GM23338 (cell line): ENCODE measurements around the gene NAPA. TPM values are rescaled to one million over a fixed set of nuclear protein-coding genes. Genes with fewer than 3 reads are reported as not detected.
A peak's percentile ranks its signal among the peaks of the same experiment; 100 is the strongest.

Experiments
- ATAC-seq: fragments of 200-7000 bp; cut with Tn5 transposase; 3 replicates; pipeline ENCODE4 v1.9.1; 2020
- DNase-seq: peaks from one replicate; pipeline ENCODE4 v3.0.0-alpha.2; 2015; ENCODE audit warnings: low spot score
- H2AFZ ChIP-seq: fragments of 200-600 bp; sonication (generic); 2 replicates; pipeline ENCODE4 v1.8.0; 2016; ENCODE audit warnings: antibody characterized with exemption, mild to moderate bottlenecking, moderate library complexity
- H3F3A ChIP-seq: fragments of 200-600 bp; sonication (generic); replicated peaks from 2 replicates; pipeline ENCODE4 v1.8.0; 2017; ENCODE audit warnings: antibody characterized with exemption, mixed run types, low read depth
- H3K27ac ChIP-seq: fragments of 200-600 bp; sonication (generic); 2 replicates; pipeline ENCODE4 v1.6.1; 2016; ENCODE audit warnings: low read depth
- H3K27me3 ChIP-seq: fragments of 200-600 bp; sonication (generic); 2 replicates; pipeline ENCODE4 v1.8.0; 2016; ENCODE audit warnings: mild to moderate bottlenecking, mixed run types, moderate library complexity; ENCODE audit not compliant: insufficient read depth
- H3K36me3 ChIP-seq: fragments of 200-600 bp; sonication (generic); 2 replicates; pipeline ENCODE4 v1.8.0; 2016; ENCODE audit warnings: mild to moderate bottlenecking; ENCODE audit not compliant: insufficient read depth
- H3K4me1 ChIP-seq: fragments of 200-600 bp; sonication (generic); 2 replicates; pipeline ENCODE4 v1.8.0; 2016; ENCODE audit warnings: mild to moderate bottlenecking, moderate library complexity; ENCODE audit not compliant: insufficient read depth
- H3K4me2 ChIP-seq: fragments of 200-600 bp; sonication (generic); 2 replicates; pipeline ENCODE4 v1.7.1; 2017; ENCODE audit warnings: mixed run types
- H3K4me3 ChIP-seq: fragments of 200-600 bp; sonication (generic); 2 replicates; pipeline ENCODE4 v1.6.1; 2016; ENCODE audit warnings: mixed run types
- H3K79me2 ChIP-seq: fragments of 200-600 bp; sonication (generic); replicated peaks from 2 replicates; pipeline ENCODE4 v1.8.0; 2017; ENCODE audit warnings: mild to moderate bottlenecking; ENCODE audit not compliant: insufficient read depth
- H3K9me2 ChIP-seq: fragments of 200-600 bp; sonication (generic); 2 replicates; pipeline ENCODE4 v1.8.0; 2017; ENCODE audit not compliant: insufficient read depth
- H4K20me1 ChIP-seq: fragments of 200-600 bp; sonication (generic); replicated peaks from 2 replicates; pipeline ENCODE4 v1.8.0; 2017; ENCODE audit warnings: mild to moderate bottlenecking; ENCODE audit not compliant: insufficient read depth
- H3K27ac Mint-ChIP-seq: 2 replicates; pipeline ENCODE4 v1.8.0; 2020; ENCODE audit warnings: inconsistent platforms, mild to moderate bottlenecking, moderate library complexity, mixed read lengths
- H3K27me3 Mint-ChIP-seq: 3 replicates; pipeline ENCODE4 v1.8.0; 2022; ENCODE audit warnings: low read depth, mild to moderate bottlenecking, moderate library complexity, mixed read lengths, inconsistent platforms; ENCODE audit not compliant: insufficient read depth, poor library complexity
- H3K36me3 Mint-ChIP-seq: 3 replicates; pipeline ENCODE4 v1.8.0; 2021; ENCODE audit warnings: low read depth, mild to moderate bottlenecking, inconsistent platforms, moderate library complexity, mixed read lengths
- H3K4me1 Mint-ChIP-seq: 3 replicates; pipeline ENCODE4 v1.8.0; 2020; ENCODE audit warnings: mild to moderate bottlenecking, inconsistent platforms, mixed read lengths
- H3K4me3 Mint-ChIP-seq: 3 replicates; pipeline ENCODE4 v1.8.0; 2021; ENCODE audit warnings: moderate library complexity, mild to moderate bottlenecking, inconsistent platforms, mixed read lengths
- H3K9me3 Mint-ChIP-seq: 3 replicates; pipeline ENCODE4 v1.8.0; 2020; ENCODE audit warnings: moderate library complexity, mild to moderate bottlenecking, inconsistent platforms, mixed read lengths
- CREB1 ChIP-seq: fragments of 250-450 bp; sonication (Bioruptor Pico); IDR thresholded peaks from 2 replicates; pipeline ENCODE4 v1.5.0; 2020; ENCODE audit warnings: low read depth, mild to moderate bottlenecking, moderate library complexity
- EZH2 ChIP-seq: fragments of 200-600 bp; sonication (generic); IDR thresholded peaks from one replicate; pipeline ENCODE4 v1.8.0; 2017; ENCODE audit warnings: antibody characterized with exemption, mild to moderate bottlenecking, low read depth; ENCODE audit not compliant: unreplicated experiment
- EZH2phosphoT487 ChIP-seq: fragments of 200-600 bp; sonication (generic); IDR thresholded peaks from one replicate; pipeline ENCODE4 v1.8.1; 2018; ENCODE audit warnings: antibody characterized with exemption; ENCODE audit not compliant: unreplicated experiment
- POLR2AphosphoS5 ChIP-seq: IDR thresholded peaks from 2 replicates; pipeline ENCODE4 v1.6.1; 2016; ENCODE audit warnings: antibody characterized with exemption, low read depth
- ZNF331 ChIP-seq: fragments of 250-450 bp; sonication (Bioruptor Pico); IDR thresholded peaks from 2 replicates; pipeline ENCODE4 v1.5.0; 2020; ENCODE audit warnings: low read depth, mild to moderate bottlenecking, moderate library complexity
- polyA plus RNA-seq: library from polyadenylated mRNA; unstranded; fragments of >200 nt; fragmentation: Nextera tagmentation; extraction: Ambion mirVana; gene quantifications from 2 replicates; pipeline ENCODE4 v1.2.1, GENCODE V29; 2016
- total RNA-seq: library from RNA; depleted of rRNA; stranded (reverse); fragments of >200 nt; shearing (Covaris generic); gene quantifications from 2 replicates; pipeline ENCODE4 v1.2.3, GENCODE V29; 2014
- TF ChIP-seq, protein P1 (sequence below): IDR thresholded peaks from one replicate; pipeline ENCODE4 v1.6.1; 2018; ENCODE audit warnings: antibody characterized with exemption; ENCODE audit not compliant: unreplicated experiment
- TF ChIP-seq, protein P2 (sequence below): fragments of 250-450 bp; sonication (Bioruptor Pico); IDR thresholded peaks from 2 replicates; pipeline ENCODE4 v1.5.0; 2020; ENCODE audit warnings: mild to moderate bottlenecking, moderate library complexity

Gene NAPA
- total and polyA plus RNA-seq, 2 experiments from 2014 or later = 52.0 to 72.1 TPM

DNA sequence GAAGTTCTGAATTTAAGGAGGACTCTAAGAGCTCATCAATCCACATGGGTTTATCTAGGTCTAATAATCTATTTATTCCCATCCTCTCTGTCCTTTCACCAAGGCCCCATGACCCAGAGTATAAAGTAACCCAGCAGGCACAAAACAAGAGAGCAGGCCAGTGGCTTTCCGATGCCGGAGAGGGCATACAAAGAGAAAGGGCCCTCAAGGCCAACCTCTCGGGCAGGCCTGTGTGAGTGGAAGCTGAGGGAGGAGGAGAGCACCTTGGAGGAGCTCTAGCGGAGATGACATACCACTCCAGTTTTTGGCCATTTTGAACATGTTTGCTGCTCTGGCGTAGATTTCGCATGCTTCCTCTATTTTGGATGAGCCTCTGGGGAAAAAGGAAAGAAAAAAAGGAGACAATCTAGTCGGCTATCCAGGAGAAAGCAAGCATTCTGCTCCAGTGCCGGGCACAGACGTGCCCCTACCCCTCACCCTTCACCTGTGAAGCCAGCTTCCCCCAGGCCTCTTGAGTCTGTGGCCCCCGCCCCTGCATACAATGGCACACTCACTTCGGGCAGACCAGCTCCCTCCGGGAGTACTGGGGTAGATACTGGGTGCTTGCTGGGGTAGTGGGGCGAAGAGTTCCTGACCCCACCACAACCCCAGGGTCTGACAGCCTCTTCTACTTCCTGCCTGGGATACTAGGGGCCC is 11.6 kb downstream of the NAPA start (continued):
- no peak for TF ChIP-seq CREB1
- TF ChIP-seq, protein P1, sequence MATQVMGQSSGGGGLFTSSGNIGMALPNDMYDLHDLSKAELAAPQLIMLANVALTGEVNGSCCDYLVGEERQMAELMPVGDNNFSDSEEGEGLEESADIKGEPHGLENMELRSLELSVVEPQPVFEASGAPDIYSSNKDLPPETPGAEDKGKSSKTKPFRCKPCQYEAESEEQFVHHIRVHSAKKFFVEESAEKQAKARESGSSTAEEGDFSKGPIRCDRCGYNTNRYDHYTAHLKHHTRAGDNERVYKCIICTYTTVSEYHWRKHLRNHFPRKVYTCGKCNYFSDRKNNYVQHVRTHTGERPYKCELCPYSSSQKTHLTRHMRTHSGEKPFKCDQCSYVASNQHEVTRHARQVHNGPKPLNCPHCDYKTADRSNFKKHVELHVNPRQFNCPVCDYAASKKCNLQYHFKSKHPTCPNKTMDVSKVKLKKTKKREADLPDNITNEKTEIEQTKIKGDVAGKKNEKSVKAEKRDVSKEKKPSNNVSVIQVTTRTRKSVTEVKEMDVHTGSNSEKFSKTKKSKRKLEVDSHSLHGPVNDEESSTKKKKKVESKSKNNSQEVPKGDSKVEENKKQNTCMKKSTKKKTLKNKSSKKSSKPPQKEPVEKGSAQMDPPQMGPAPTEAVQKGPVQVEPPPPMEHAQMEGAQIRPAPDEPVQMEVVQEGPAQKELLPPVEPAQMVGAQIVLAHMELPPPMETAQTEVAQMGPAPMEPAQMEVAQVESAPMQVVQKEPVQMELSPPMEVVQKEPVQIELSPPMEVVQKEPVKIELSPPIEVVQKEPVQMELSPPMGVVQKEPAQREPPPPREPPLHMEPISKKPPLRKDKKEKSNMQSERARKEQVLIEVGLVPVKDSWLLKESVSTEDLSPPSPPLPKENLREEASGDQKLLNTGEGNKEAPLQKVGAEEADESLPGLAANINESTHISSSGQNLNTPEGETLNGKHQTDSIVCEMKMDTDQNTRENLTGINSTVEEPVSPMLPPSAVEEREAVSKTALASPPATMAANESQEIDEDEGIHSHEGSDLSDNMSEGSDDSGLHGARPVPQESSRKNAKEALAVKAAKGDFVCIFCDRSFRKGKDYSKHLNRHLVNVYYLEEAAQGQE = no peak

DNA sequence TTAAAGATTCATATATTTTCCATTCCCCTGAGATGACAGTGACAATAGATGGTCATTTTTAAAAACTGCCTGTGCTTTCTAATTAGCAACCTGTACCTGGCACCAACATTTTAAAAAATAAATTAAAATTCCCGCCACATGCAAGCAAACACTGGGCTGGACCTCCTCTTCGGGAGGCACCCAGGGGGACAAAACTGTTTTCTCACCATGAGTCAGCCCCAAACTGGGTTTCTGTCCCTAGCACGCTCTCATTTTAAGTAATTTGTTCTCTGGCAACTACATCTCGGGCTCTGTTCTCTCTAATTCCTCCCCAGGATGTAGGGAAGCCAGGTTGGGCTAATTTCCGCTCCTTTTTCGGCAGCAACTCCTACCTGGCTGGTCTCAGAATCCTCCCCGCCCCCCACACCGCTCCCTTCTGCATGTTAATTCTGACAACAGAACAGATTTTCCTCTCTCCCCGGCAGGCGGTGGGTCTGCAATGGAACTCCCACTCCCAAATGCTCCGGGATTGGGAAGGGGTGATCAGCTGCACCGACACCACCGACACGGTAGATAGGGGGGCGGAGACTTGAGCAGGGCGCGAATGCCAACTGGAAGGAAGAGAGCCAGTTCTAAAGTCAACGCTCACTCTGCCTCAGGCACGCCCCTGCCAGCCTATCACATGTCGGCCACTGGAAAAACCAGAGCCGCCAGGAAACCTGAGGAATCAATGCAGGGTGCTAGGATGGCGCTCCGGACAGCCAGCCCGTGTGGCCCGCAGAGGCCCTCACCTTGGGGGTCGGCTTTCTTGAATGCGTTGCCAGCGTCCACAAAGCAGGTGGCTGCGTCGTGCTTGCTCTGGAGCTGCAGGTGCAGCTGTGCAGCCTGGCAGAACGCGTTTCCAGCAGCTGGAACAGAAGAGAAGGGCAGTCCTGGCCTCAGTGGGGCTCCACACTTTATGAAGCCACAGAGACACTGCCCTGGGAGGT is 14.7 kb downstream of the NAPA start:
- peaks cover 19% of the 10 kb centered on the region for H3K27me3 Mint-ChIP-seq
- H3K4me2 ChIP-seq = peak overlapping the region; percentile 46
- ATAC-seq (peak; percentile 62), DNase-seq (peak; percentile 71)
- no peaks in the 10 kb centered on the region for H3K9me2 ChIP-seq
- peak overlapping the region; percentile 39; the same call in 1 of the 2 replicates for H3K4me3 ChIP-seq
- TF ChIP-seq CREB1 (0 out of 2 replicates have a peak, but pooled peaks have one; percentile 8), POLR2AphosphoS5 (no peak)
- peaks cover 27% of the 10 kb centered on the region for H3K4me1 Mint-ChIP-seq
- H3K27me3 ChIP-seq = no peaks in the 10 kb centered on the region
- 0 out of 2 replicates have a peak, but pooled peaks cover 3% of the 10 kb centered on the region for H3F3A ChIP-seq
- peaks cover 14% of the 10 kb centered on the region for H3K4me1 ChIP-seq
- H3K36me3 Mint-ChIP-seq = peaks cover 14% of the 10 kb centered on the region; the same call in 2 of the 3 replicates
- H4K20me1 ChIP-seq = 0 out of 2 replicates have a peak, but pooled peaks cover 2% of the 10 kb centered on the region
- 0 out of 2 replicates have a peak, but pooled peaks cover 8% of the 10 kb centered on the region for H3K79me2 ChIP-seq
- H3K4me3 Mint-ChIP-seq = peak overlapping the region; percentile 62
- no peaks in the 10 kb centered on the region for H3K9me3 Mint-ChIP-seq
- no peaks in the 10 kb centered on the region for H3K36me3 ChIP-seq
- H3K27ac Mint-ChIP-seq = peak overlapping the region; percentile 96
- peak overlapping the region; percentile 50 for H3K27ac ChIP-seq
- H2AFZ ChIP-seq = no peak overlapping the region

DNA sequence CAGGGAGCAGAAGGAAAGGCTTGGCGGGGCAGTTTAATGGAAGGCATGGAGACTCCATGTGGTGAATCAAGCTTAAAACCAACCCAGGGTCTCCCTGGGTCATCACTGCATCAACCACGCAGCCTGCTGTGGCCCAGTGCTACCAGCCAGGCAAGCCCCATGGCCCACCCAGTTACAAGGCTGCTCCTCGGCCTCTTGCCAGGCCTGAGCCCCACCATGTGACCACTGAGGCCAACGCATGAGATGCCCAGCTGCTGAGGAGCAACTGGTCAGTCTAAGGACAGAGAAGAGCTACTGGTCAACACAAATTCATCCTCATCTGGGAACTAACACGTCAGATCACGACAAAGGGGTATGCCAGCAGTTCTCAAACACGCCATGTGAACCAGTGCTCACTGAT is 15.5 kb downstream of the NAPA start:
- Mint-ChIP-seq H3K4me3 (no peak overlapping the region), H3K36me3 (peaks cover 14% of the 10 kb centered on the region; the same call in 2 of the 3 replicates), H3K27me3 (peaks cover 19% of the 10 kb centered on the region), H3K27ac (peak overlapping the region; percentile 96), H3K4me1 (peaks cover 27% of the 10 kb centered on the region), H3K9me3 (no peaks in the 10 kb centered on the region)
- Histone ChIP-seq H3F3A (0 out of 2 replicates have a peak, but pooled peaks cover 3% of the 10 kb centered on the region), H3K79me2 (0 out of 2 replicates have a peak, but pooled peaks cover 4% of the 10 kb centered on the region), H3K36me3 (no peaks in the 10 kb centered on the region), H4K20me1 (no peaks in the 10 kb centered on the region), H3K9me2 (no peaks in the 10 kb centered on the region), H3K4me2 (peak overlapping the region; percentile 46), H3K4me1 (peaks cover 14% of the 10 kb centered on the region), H3K27me3 (no peaks in the 10 kb centered on the region), H3K27ac (peak overlapping the region; percentile 50), H2AFZ (no peak overlapping the region), H3K4me3 (no peak overlapping the region)
- no peak for ATAC-seq
- DNase-seq = no peak
- TF ChIP-seq EZH2phosphoT487 (no peak), EZH2 (no peak), ZNF331 (CRISPR knock-in tag) (no peak)
- TF ChIP-seq, protein P2, sequence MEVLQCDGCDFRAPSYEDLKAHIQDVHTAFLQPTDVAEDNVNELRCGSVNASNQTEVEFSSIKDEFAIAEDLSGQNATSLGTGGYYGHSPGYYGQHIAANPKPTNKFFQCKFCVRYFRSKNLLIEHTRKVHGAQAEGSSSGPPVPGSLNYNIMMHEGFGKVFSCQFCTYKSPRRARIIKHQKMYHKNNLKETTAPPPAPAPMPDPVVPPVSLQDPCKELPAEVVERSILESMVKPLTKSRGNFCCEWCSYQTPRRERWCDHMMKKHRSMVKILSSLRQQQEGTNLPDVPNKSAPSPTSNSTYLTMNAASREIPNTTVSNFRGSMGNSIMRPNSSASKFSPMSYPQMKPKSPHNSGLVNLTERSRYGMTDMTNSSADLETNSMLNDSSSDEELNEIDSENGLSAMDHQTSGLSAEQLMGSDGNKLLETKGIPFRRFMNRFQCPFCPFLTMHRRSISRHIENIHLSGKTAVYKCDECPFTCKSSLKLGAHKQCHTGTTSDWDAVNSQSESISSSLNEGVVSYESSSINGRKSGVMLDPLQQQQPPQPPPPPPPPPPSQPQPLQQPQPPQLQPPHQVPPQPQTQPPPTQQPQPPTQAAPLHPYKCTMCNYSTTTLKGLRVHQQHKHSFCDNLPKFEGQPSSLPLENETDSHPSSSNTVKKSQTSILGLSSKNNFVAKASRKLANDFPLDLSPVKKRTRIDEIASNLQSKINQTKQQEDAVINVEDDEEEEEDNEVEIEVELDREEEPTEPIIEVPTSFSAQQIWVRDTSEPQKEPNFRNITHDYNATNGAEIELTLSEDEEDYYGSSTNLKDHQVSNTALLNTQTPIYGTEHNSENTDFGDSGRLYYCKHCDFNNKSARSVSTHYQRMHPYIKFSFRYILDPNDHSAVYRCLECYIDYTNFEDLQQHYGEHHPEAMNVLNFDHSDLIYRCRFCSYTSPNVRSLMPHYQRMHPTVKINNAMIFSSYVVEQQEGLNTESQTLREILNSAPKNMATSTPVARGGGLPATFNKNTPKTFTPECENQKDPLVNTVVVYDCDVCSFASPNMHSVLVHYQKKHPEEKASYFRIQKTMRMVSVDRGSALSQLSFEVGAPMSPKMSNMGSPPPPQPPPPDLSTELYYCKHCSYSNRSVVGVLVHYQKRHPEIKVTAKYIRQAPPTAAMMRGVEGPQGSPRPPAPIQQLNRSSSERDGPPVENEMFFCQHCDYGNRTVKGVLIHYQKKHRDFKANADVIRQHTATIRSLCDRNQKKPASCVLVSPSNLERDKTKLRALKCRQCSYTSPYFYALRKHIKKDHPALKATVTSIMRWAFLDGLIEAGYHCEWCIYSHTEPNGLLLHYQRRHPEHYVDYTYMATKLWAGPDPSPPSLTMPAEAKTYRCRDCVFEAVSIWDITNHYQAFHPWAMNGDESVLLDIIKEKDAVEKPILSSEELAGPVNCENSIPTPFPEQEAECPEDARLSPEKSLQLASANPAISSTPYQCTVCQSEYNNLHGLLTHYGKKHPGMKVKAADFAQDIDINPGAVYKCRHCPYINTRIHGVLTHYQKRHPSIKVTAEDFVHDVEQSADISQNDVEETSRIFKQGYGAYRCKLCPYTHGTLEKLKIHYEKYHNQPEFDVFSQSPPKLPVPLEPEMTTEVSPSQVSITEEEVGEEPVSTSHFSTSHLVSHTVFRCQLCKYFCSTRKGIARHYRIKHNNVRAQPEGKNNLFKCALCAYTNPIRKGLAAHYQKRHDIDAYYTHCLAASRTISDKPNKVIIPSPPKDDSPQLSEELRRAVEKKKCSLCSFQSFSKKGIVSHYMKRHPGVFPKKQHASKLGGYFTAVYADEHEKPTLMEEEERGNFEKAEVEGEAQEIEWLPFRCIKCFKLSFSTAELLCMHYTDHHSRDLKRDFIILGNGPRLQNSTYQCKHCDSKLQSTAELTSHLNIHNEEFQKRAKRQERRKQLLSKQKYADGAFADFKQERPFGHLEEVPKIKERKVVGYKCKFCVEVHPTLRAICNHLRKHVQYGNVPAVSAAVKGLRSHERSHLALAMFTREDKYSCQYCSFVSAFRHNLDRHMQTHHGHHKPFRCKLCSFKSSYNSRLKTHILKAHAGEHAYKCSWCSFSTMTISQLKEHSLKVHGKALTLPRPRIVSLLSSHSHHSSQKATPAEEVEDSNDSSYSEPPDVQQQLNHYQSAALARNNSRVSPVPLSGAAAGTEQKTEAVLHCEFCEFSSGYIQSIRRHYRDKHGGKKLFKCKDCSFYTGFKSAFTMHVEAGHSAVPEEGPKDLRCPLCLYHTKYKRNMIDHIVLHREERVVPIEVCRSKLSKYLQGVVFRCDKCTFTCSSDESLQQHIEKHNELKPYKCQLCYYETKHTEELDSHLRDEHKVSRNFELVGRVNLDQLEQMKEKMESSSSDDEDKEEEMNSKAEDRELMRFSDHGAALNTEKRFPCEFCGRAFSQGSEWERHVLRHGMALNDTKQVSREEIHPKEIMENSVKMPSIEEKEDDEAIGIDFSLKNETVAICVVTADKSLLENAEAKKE (CRISPR knock-in tag) = no peak
